H1 (cell line): ENCODE results near the gene CCSAP.

Experiments used
- CEBPB ChIP-seq: IDR thresholded peaks from 2 replicates; pipeline ENCODE4 v1.6.1; 2012; ENCODE audit warnings: low read depth, low read length
- HDAC2 ChIP-seq, 2 experiments: fragments of 300-600 bp in 1 of 2; sonication (generic) in 1 of 2; IDR thresholded peaks; 2 replicates each; pipeline ENCODE4 v1.6.1; 2011 to 2012; ENCODE audit warnings: low read depth in 2 of 2, low read length in 2 of 2, mild to moderate bottlenecking in 2 of 2, moderate library complexity in 2 of 2, borderline replicate concordance in 1 of 2, inconsistent platforms in 1 of 2
- NRF1 ChIP-seq: IDR thresholded peaks from 2 replicates; pipeline ENCODE4 v1.6.1; 2011; ENCODE audit warnings: mild to moderate bottlenecking, low read depth, low read length, improper control_type of control experiment
- POLR2A ChIP-seq, 2 experiments: IDR thresholded peaks; 1 replicate in 1 of 2; 2 replicates in 1 of 2; pipeline ENCODE4 v1.6.1; 2011; ENCODE audit warnings: low read depth in 2 of 2, low read length in 2 of 2, mild to moderate bottlenecking in 2 of 2; ENCODE audit errors: control extremely low read depth in 1 of 2
- POLR2AphosphoS5 ChIP-seq: IDR thresholded peaks from 2 replicates; pipeline ENCODE4 v1.6.1; 2011; ENCODE audit warnings: low read depth, low read length
- RFX5 ChIP-seq: IDR thresholded peaks from 2 replicates; pipeline ENCODE4 v1.6.1; 2011; ENCODE audit warnings: low read depth, low read length, improper control_type of control experiment, borderline replicate concordance
- RXRA ChIP-seq: IDR thresholded peaks from 2 replicates; pipeline ENCODE4 v1.6.1; 2011; ENCODE audit warnings: low read depth, mild to moderate bottlenecking, low read length, moderate library complexity; ENCODE audit not compliant: insufficient read depth
- SP1 ChIP-seq: IDR thresholded peaks from 2 replicates; pipeline ENCODE4 v1.6.1; 2011; ENCODE audit warnings: low read depth, low read length
- TAF1 ChIP-seq: IDR thresholded peaks from 2 replicates; pipeline ENCODE4 v1.6.1; 2011; ENCODE audit warnings: mild to moderate bottlenecking, low read depth, low read length
- YY1 ChIP-seq: IDR thresholded peaks from 2 replicates; pipeline ENCODE4 v1.6.1; 2011; ENCODE audit warnings: low read depth, mild to moderate bottlenecking, low read length
- TF ChIP-seq, protein P1 (sequence below), 3 experiments: IDR thresholded peaks; 1 replicate in 2 of 3; 2 replicates in 1 of 3; pipeline versions ENCODE4 v1.5.1 to v1.6.1; 2011; ENCODE audit warnings: low read length in 3 of 3, mild to moderate bottlenecking in 3 of 3, inconsistent platforms in 2 of 3, low read depth in 1 of 3, moderate library complexity in 1 of 3; ENCODE audit not compliant: insufficient read depth in 1 of 3; ENCODE audit errors: control extremely low read depth in 1 of 3
- TF ChIP-seq, protein P2 (sequence below): IDR thresholded peaks from 2 replicates; pipeline ENCODE4 v1.6.1; 2012; ENCODE audit warnings: inconsistent platforms

GRCh38 chr1:229295745-229296144 lies 47.1 kb downstream of the CCSAP start:
- TF ChIP-seq HDAC2 (IDR thresholded peaks at IDR 0.05; ENCODE audit: borderline replicate concordance in 1 of 2, low read depth in 2 of 2, low read length in 2 of 2) (no peak), RXRA (no peak), POLR2A (IDR thresholded peaks at IDR 0.05; ENCODE audit: control extremely low read depth in 1 of 2, low read depth in 2 of 2, low read length in 2 of 2) (no peak), POLR2AphosphoS5 (no peak), SP1 (no peak), YY1 (no peak), CEBPB (no peak), TAF1 (no peak), RFX5 (no peak), NRF1 (no peak)
- TF ChIP-seq, protein P1, sequence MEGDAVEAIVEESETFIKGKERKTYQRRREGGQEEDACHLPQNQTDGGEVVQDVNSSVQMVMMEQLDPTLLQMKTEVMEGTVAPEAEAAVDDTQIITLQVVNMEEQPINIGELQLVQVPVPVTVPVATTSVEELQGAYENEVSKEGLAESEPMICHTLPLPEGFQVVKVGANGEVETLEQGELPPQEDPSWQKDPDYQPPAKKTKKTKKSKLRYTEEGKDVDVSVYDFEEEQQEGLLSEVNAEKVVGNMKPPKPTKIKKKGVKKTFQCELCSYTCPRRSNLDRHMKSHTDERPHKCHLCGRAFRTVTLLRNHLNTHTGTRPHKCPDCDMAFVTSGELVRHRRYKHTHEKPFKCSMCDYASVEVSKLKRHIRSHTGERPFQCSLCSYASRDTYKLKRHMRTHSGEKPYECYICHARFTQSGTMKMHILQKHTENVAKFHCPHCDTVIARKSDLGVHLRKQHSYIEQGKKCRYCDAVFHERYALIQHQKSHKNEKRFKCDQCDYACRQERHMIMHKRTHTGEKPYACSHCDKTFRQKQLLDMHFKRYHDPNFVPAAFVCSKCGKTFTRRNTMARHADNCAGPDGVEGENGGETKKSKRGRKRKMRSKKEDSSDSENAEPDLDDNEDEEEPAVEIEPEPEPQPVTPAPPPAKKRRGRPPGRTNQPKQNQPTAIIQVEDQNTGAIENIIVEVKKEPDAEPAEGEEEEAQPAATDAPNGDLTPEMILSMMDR (IDR thresholded peaks at IDR 0.05; ENCODE audit: control extremely low read depth in 1 of 3, insufficient read depth in 1 of 3, low read depth in 1 of 3, low read length in 3 of 3) = peak in 1 of 3 experiments; percentile 5; a peak in 1 of 4 replicates
- TF ChIP-seq, protein P2, sequence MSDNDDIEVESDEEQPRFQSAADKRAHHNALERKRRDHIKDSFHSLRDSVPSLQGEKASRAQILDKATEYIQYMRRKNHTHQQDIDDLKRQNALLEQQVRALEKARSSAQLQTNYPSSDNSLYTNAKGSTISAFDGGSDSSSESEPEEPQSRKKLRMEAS = no peak
